ENCODE measurements around the gene WDR64.
"Not testable (repeated sequence)": the region's sequence is repeated elsewhere in the genome, so short reads cannot be mapped to it uniquely, and the experiment has no call there.

Gene WDR64

DNA sequence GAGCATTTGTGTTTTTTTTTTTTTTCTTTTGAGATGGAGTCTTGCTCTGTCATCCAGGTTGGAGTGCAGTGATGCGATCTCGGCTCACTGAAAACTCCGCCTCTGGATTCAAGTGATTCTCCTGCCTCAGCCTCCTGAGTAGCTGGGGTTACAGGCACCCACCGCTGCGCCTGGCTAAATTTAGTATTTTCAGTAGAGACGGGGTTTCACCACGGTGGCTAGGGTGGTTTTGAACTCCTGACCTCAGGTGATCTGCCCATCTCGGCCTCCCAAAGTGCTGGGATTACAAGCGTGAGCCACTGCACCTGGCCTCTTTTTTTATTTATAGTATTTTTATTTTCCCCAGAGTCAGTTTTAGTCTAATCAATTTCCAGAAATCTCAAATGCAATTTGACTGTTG lies 174.5 kb downstream of the WDR64 start:
- H3K36me3 ChIP-seq (ENCODE audit: control insufficient read depth, insufficient read depth, low read length); H3K27me3 ChIP-seq (ENCODE audit: control insufficient read depth, insufficient read depth, low read length); H3K4me3 ChIP-seq (ENCODE audit: low read depth, low read length); H3K9me3 ChIP-seq (ENCODE audit: control insufficient read depth, insufficient read depth, low read depth, low read length); H3K9ac ChIP-seq (ENCODE audit: low read length); H3K4me1 ChIP-seq (ENCODE audit: control insufficient read depth, insufficient read depth, low read length); H3K27ac ChIP-seq (ENCODE audit: low read depth, low read length): not testable (repeated sequence)

- no peaks in the 10 kb centered on the region for H3K4me1 ChIP-seq (ENCODE audit: control insufficient read depth, insufficient read depth, low read length)
- H3K36me3 ChIP-seq (ENCODE audit: control insufficient read depth, insufficient read depth, low read length): no peaks in the 10 kb centered on the region
- H3K9ac ChIP-seq (ENCODE audit: low read length): no peak overlapping the region
- H3K9me3 ChIP-seq (ENCODE audit: control insufficient read depth, insufficient read depth, low read depth, low read length): no peaks in the 10 kb centered on the region
- H3K27ac ChIP-seq (ENCODE audit: low read depth, low read length): no peak overlapping the region
- no peaks in the 10 kb centered on the region for H3K27me3 ChIP-seq (ENCODE audit: control insufficient read depth, insufficient read depth, low read length)
- no peak overlapping the region for H3K4me3 ChIP-seq (ENCODE audit: low read depth, low read length)
Observed at GRCh38 chr1:241827264-241827663, 175.2 kb downstream of the WDR64 start.

DNA sequence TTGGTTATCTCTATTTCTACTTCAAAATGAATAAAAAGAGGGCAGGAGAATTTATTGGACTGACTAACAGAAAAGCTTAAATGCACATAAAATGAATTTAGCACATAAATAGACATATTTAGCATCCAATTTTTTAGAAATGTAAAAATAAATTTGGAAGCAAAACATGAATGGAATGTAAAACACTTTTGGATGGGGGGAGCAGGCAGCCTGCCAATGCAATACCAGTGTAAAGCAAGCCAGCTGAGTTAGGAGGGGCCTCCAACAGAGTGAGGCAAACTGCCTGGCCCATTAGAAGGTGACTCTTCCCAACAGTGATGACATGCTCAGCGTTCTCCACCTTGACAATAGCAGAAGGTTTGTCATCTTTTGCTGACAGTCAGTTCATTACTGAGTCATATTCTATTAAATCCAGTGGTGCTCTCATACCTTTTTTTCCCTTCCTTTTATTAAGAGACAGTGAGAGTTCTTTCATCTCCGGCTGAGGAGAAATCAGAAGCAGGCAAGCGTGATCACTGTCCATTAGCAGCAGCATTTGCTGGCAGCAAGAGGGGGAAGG lies 176.5 kb downstream of the WDR64 start:
- no peaks in the 10 kb centered on the region for H3K27me3 ChIP-seq (ENCODE audit: control insufficient read depth, insufficient read depth, low read length)
- no peak overlapping the region for H3K9ac ChIP-seq (ENCODE audit: low read length)
- H3K4me3 ChIP-seq (ENCODE audit: low read depth, low read length): no peak overlapping the region
- H3K4me1 ChIP-seq (ENCODE audit: control insufficient read depth, insufficient read depth, low read length): no peaks in the 10 kb centered on the region
- no peak overlapping the region for H3K27ac ChIP-seq (ENCODE audit: low read depth, low read length)
- H3K36me3 ChIP-seq (ENCODE audit: control insufficient read depth, insufficient read depth, low read length): no peaks in the 10 kb centered on the region
- no peaks in the 10 kb centered on the region for H3K9me3 ChIP-seq (ENCODE audit: control insufficient read depth, insufficient read depth, low read depth, low read length)

- Histone ChIP-seq H3K36me3 (ENCODE audit: control insufficient read depth, insufficient read depth, low read length) (no peaks in the 10 kb centered on the region), H3K4me3 (ENCODE audit: low read depth, low read length) (no peak overlapping the region), H3K27ac (ENCODE audit: low read depth, low read length) (no peak overlapping the region), H3K9ac (ENCODE audit: low read length) (no peak overlapping the region), H3K9me3 (ENCODE audit: control insufficient read depth, insufficient read depth, low read depth, low read length) (no peaks in the 10 kb centered on the region), H3K4me1 (ENCODE audit: control insufficient read depth, insufficient read depth, low read length) (no peaks in the 10 kb centered on the region), H3K27me3 (ENCODE audit: control insufficient read depth, insufficient read depth, low read length) (no peaks in the 10 kb centered on the region)
Observed at GRCh38 chr1:241829468-241829867, 177.4 kb downstream of the WDR64 start.

DNA sequence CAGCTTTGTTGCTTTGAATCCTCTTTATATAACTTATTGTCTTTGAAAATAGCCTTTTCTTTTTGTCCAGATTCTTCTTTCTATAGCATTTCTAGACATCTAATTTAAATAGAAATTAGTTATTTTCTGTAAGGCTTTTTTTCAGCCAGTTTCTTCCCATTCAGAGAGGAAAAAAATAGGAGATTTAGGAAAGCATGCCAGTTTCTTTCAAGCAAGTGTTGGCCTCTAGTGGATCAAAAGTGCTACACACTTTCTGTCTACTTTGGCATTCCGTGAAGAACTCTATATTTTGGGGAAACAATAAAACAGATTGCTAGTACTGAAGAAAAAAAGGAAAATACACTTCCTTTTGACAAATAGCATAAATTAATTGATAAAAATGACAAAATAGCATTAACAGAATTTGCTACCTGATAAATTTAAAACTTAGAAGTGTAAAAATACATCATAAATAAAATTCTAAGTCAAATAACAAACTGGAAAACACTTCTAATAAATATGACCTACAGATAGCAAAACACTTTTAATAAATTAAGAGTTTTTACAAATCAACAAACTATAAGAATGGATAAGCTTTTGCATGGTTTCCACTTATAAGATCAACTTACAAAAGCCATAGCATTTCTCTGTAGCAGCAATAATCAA lies 182.8 kb downstream of the WDR64 start:
- Histone ChIP-seq H3K9ac (ENCODE audit: low read length) (no peak overlapping the region), H3K4me1 (ENCODE audit: control insufficient read depth, insufficient read depth, low read length) (no peaks in the 10 kb centered on the region)

DNA sequence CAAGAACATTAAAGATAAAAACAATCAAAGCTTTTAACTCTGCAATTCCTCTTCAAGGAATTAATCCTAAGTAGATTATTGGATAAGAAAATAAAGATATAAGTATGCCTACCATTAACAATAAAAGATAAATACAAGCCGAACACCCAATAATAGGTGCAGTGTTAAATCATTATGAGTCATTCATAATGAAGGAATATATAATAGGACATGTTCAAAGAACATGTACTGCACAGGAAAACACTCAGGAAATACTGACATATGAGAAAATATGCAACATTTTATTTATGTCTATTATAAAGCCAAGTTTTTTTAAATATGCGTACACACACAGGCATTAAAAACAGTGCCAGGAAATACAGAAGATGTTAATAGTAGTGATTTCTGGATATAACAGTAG lies 184.9 kb downstream of the WDR64 start:
- Histone ChIP-seq H3K4me1 (ENCODE audit: control insufficient read depth, insufficient read depth, low read length) (no peaks in the 10 kb centered on the region), H3K9ac (ENCODE audit: low read length) (no peak overlapping the region), H3K4me3 (ENCODE audit: low read depth, low read length) (no peak overlapping the region)

More for the DNA sequence above, 182.8 kb downstream of the WDR64 start:
- Histone ChIP-seq H3K27ac (ENCODE audit: low read depth, low read length) (no peak overlapping the region), H3K4me3 (ENCODE audit: low read depth, low read length) (no peak overlapping the region), H3K36me3 (ENCODE audit: control insufficient read depth, insufficient read depth, low read length) (no peaks in the 10 kb centered on the region), H3K9me3 (ENCODE audit: control insufficient read depth, insufficient read depth, low read depth, low read length) (no peaks in the 10 kb centered on the region), H3K27me3 (ENCODE audit: control insufficient read depth, insufficient read depth, low read length) (no peaks in the 10 kb centered on the region)

DNA sequence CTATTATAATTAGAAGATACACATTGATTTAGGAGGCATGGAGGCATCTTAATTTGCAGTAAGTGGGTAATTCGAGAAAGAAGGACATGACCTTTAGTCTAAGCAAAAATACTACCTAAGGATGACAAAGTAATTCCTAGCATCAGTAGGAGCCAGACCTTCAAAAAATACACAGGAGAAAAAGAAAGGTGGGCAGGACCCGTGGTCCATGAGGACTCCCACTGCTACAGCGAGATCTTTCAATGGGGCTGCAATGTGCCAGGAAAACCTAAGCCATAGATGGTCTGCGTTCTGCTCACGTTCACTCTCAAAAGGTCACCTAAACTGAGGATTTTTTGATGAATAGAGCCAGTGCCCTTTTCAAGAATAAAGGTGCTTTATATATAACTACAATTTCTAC lies 185.3 kb downstream of the WDR64 start:
- Histone ChIP-seq H3K9me3 (ENCODE audit: control insufficient read depth, insufficient read depth, low read depth, low read length) (no peaks in the 10 kb centered on the region), H3K4me1 (ENCODE audit: control insufficient read depth, insufficient read depth, low read length) (no peaks in the 10 kb centered on the region), H3K27me3 (ENCODE audit: control insufficient read depth, insufficient read depth, low read length) (no peaks in the 10 kb centered on the region)

More for the DNA sequence above, 184.9 kb downstream of the WDR64 start:
- Histone ChIP-seq H3K9me3 (ENCODE audit: control insufficient read depth, insufficient read depth, low read depth, low read length) (no peaks in the 10 kb centered on the region), H3K36me3 (ENCODE audit: control insufficient read depth, insufficient read depth, low read length) (no peaks in the 10 kb centered on the region), H3K27me3 (ENCODE audit: control insufficient read depth, insufficient read depth, low read length) (no peaks in the 10 kb centered on the region), H3K27ac (ENCODE audit: low read depth, low read length) (no peak overlapping the region)

DNA sequence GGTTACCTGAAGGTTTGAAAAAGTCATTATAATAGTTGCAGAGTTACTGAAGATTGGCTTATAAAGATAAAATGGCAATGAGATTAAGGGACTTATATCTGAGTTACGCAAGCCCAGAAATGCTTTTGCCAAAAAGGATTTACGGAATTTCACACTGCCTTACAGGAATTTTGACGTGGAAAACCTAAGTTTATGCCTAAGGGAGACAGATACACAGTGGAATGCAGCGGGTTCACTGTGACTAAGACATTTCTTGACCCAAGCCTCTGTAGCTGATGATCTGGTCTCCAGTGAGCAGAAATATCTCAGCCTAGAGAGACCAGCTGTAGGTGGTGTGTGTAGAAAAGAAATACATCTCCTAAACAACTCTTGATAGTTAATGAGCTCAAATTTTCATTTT lies 185.8 kb downstream of the WDR64 start:
- no peak overlapping the region for H3K27ac ChIP-seq (ENCODE audit: low read depth, low read length)

More for the DNA sequence above, 185.3 kb downstream of the WDR64 start:
- no peak overlapping the region for H3K4me3 ChIP-seq (ENCODE audit: low read depth, low read length)
- H3K9ac ChIP-seq (ENCODE audit: low read length): no peak overlapping the region
- no peaks in the 10 kb centered on the region for H3K36me3 ChIP-seq (ENCODE audit: control insufficient read depth, insufficient read depth, low read length)
- H3K27ac ChIP-seq (ENCODE audit: low read depth, low read length): no peak overlapping the region

DNA sequence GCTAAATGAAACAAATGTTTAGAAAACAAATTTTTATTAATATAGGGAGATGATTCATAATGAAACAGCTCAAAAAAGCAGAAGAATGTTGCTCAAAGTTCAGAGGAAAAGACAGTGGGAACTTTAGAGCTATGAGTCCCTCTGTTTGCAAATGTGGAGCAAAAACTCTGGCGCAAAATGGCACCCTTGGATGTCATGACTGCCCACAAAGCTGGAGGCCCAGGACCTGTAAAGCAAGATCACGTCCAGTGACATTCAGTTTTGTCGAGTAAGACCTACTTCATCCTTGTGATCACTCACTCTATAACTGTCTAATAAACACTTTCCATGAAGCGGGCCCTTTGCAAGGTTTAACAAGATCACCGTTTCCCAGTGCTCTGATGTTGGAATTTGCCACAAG lies 186.8 kb downstream of the WDR64 start:
- Histone ChIP-seq H3K27ac (ENCODE audit: low read depth, low read length) (no peak overlapping the region), H3K9ac (ENCODE audit: low read length) (no peak overlapping the region), H3K27me3 (ENCODE audit: control insufficient read depth, insufficient read depth, low read length) (no peaks in the 10 kb centered on the region), H3K4me1 (ENCODE audit: control insufficient read depth, insufficient read depth, low read length) (no peaks in the 10 kb centered on the region), H3K9me3 (ENCODE audit: control insufficient read depth, insufficient read depth, low read depth, low read length) (no peaks in the 10 kb centered on the region), H3K36me3 (ENCODE audit: control insufficient read depth, insufficient read depth, low read length) (no peaks in the 10 kb centered on the region), H3K4me3 (ENCODE audit: low read depth, low read length) (no peak overlapping the region)

More for the DNA sequence above, 185.8 kb downstream of the WDR64 start:
- Histone ChIP-seq H3K9me3 (ENCODE audit: control insufficient read depth, insufficient read depth, low read depth, low read length) (no peaks in the 10 kb centered on the region), H3K36me3 (ENCODE audit: control insufficient read depth, insufficient read depth, low read length) (no peaks in the 10 kb centered on the region), H3K4me3 (ENCODE audit: low read depth, low read length) (no peak overlapping the region), H3K9ac (ENCODE audit: low read length) (no peak overlapping the region), H3K27me3 (ENCODE audit: control insufficient read depth, insufficient read depth, low read length) (no peaks in the 10 kb centered on the region), H3K4me1 (ENCODE audit: control insufficient read depth, insufficient read depth, low read length) (no peaks in the 10 kb centered on the region)

DNA sequence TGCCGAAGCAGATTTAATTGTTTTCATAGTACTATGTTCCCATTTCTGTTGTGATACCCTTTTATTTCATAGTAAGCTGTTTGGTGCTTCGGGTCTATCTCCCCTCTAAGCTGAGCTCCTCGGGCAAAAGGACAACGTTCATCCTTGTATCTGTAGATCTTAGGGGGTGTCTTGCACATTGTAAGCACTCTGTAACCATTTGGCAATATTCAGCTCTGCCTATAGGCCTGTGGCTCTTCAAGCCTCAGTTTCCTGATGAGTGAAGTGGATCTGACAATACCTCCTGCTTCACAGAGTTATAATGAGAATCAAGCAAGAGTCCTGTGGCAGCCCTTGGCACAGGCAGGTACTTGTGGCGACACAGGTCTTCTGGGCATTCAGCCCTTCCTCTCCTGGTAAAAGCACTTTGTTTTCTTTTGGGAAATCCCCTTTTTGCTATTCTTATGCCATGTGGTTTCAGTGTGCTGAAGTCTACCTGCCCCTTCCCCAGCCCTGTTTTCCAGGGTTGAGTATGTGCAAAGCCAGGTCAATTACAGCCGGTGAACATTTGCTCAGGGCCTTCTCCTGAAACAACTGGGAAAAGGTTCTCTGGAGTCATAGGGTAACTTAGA lies 187.4 kb downstream of the WDR64 start:
- H3K27ac ChIP-seq (ENCODE audit: low read depth, low read length): no peak overlapping the region
- no peak overlapping the region for H3K4me3 ChIP-seq (ENCODE audit: low read depth, low read length)
- no peaks in the 10 kb centered on the region for H3K4me1 ChIP-seq (ENCODE audit: control insufficient read depth, insufficient read depth, low read length)

DNA sequence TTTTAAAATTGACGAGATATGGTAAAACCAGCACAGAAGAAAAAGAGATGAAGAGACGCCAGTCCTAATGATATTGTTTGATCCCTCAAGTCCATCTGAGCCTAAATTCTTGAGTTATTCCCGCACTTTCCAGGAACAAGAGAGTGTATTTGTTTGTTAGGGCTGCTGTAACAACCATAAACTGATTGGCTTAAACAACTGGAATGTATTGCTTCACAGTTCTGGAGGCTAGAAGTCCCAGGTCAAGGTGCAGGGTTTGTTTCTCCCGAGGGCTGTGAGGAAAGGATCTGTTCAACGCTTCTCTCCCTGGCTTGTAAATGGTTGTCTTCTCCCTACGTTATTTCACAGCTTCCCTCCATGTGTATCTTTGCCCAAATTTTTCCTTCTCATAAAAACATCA lies 188.1 kb downstream of the WDR64 start:
- no peaks in the 10 kb centered on the region for H3K36me3 ChIP-seq (ENCODE audit: control insufficient read depth, insufficient read depth, low read length)
- no peaks in the 10 kb centered on the region for H3K27me3 ChIP-seq (ENCODE audit: control insufficient read depth, insufficient read depth, low read length)
- no peaks in the 10 kb centered on the region for H3K9me3 ChIP-seq (ENCODE audit: control insufficient read depth, insufficient read depth, low read depth, low read length)
- H3K4me1 ChIP-seq (ENCODE audit: control insufficient read depth, insufficient read depth, low read length): no peaks in the 10 kb centered on the region
- no peak overlapping the region for H3K4me3 ChIP-seq (ENCODE audit: low read depth, low read length)
- no peak overlapping the region for H3K27ac ChIP-seq (ENCODE audit: low read depth, low read length)
- H3K9ac ChIP-seq (ENCODE audit: low read length): no peak overlapping the region

More for the DNA sequence above, 187.4 kb downstream of the WDR64 start:
- Histone ChIP-seq H3K9ac (ENCODE audit: low read length) (no peak overlapping the region), H3K36me3 (ENCODE audit: control insufficient read depth, insufficient read depth, low read length) (no peaks in the 10 kb centered on the region), H3K9me3 (ENCODE audit: control insufficient read depth, insufficient read depth, low read depth, low read length) (no peaks in the 10 kb centered on the region), H3K27me3 (ENCODE audit: control insufficient read depth, insufficient read depth, low read length) (no peaks in the 10 kb centered on the region)
